ENCODE data around the gene ALAS1.

- TF ChIP-seq CTCF (IDR thresholded peaks at IDR 0.05) (no peak), EZH2 (IDR thresholded peaks at IDR 0.05; ENCODE audit: borderline replicate concordance, insufficient read depth, low read depth, low read length, poor library complexity, severe bottlenecking) (no peak)
Measured at GRCh38 chr3:52248165-52248541, 50.2 kb downstream of the ALAS1 start.

Data from B cell (primary cell).